ENCODE results near the gene ATP8A2.

Gene ATP8A2

GRCh38 chr13:25738342-25739196 lies 366.8 kb downstream of the ATP8A2 start:
- DNase-seq = no peak

GRCh38 chr13:25739376-25739775 lies 367.6 kb downstream of the ATP8A2 start:
- DNase-seq = no peak

GRCh38 chr13:25741796-25742195 lies 370.0 kb downstream of the ATP8A2 start:
- no peak for DNase-seq

- DNase-seq = no peak
Measured at GRCh38 chr13:25742220-25742619, 370.4 kb downstream of the ATP8A2 start.

- no peak for DNase-seq
Measured at GRCh38 chr13:25743421-25743820, 371.6 kb downstream of the ATP8A2 start.

- DNase-seq = no peak
Measured at GRCh38 chr13:25744178-25744577, 372.4 kb downstream of the ATP8A2 start.

- no peak for DNase-seq
Measured at GRCh38 chr13:25746131-25746530, 374.4 kb downstream of the ATP8A2 start.

GRCh38 chr13:25752957-25753551 lies 381.3 kb downstream of the ATP8A2 start:
- DNase-seq = no peak

GRCh38 chr13:25753976-25754375 lies 382.2 kb downstream of the ATP8A2 start:
- no peak for DNase-seq

- no peak for DNase-seq
Measured at GRCh38 chr13:25756251-25756650, 384.5 kb downstream of the ATP8A2 start.

- no peak for DNase-seq
Measured at GRCh38 chr13:25756912-25757311, 385.1 kb downstream of the ATP8A2 start.

- DNase-seq = no peak
Measured at GRCh38 chr13:25761041-25761440, 389.3 kb downstream of the ATP8A2 start.

- DNase-seq = no peak
Measured at GRCh38 chr13:25762281-25762680, 390.5 kb downstream of the ATP8A2 start.

GRCh38 chr13:25762795-25763377 lies 391.1 kb downstream of the ATP8A2 start:
- peak in 1 of 2 donors; percentile 22 for DNase-seq

- no peak for DNase-seq
Measured at GRCh38 chr13:25764378-25764777, 392.6 kb downstream of the ATP8A2 start.

GRCh38 chr13:25765266-25765665 lies 393.5 kb downstream of the ATP8A2 start:
- no peak for DNase-seq

- no peak for DNase-seq
Measured at GRCh38 chr13:25766576-25766975, 394.8 kb downstream of the ATP8A2 start.

- no peak for DNase-seq
Measured at GRCh38 chr13:25766991-25767390, 395.2 kb downstream of the ATP8A2 start.

GRCh38 chr13:25768376-25768775 lies 396.6 kb downstream of the ATP8A2 start:
- no peak for DNase-seq

- no peak for DNase-seq
Measured at GRCh38 chr13:25768838-25769237, 397.1 kb downstream of the ATP8A2 start.

GRCh38 chr13:25770601-25771000 lies 398.8 kb downstream of the ATP8A2 start:
- DNase-seq = no peak

- DNase-seq = no peak
Measured at GRCh38 chr13:25771202-25771601, 399.4 kb downstream of the ATP8A2 start.

GRCh38 chr13:25771641-25772478 lies 400.1 kb downstream of the ATP8A2 start:
- DNase-seq = no peak
